GM21381 (cell line): Measurements from ENCODE around the gene RAD54L.
A peak's percentile ranks its signal among the peaks of the same experiment; 100 is the strongest.
"Not testable (repeated sequence)": the region's sequence is repeated elsewhere in the genome, so short reads cannot be mapped to it uniquely, and the experiment has no call there.

Source experiments
- ATAC-seq: cut with Tn5 transposase; IDR thresholded peaks from one replicate; pipeline ENCODE4 v1.9.1; 2021; ENCODE audit warnings: mild to moderate bottlenecking, moderate library complexity; ENCODE audit not compliant: unreplicated experiment

Gene RAD54L

DNA sequence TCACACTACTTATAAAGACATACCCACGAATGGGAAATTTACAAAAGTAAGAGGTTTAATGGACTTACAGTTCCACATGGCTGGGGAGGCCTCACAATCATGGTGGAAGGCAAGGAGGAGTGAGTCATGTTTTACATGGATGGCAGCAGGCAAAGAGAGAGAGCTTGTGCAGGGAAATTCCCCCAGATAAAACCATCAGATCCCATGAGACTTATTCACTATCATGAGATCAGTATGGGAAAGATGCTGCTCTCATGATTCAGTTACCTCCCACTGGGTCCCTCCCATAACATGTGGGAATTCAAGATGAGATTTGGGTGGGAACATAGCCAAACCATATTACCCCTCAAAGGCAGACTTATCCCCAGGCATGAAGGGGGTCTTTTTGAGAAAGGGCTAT, 8.7 kb upstream of the RAD54L start:
- ATAC-seq = not testable (repeated sequence)

DNA sequence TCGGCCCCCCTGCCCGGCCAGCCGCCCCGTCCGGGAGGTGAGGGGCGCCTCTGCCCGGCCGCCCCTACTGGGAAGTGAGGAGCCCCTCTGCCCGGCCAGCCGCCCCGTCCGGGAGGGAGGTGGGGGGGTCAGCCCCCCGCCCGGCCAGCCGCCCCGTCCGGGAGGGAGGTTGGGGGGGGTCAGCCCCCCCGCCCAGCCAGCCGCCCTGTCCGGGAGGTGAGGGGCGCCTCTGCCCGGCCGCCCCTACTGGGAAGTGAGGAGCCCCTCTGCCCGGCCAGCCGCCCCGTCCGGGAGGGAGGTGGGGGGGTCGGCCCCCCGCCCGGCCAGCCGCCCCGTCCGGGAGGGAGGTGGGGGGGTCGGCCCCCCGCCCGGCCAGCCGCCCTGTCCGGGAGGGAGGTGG, 5.8 kb upstream of the RAD54L start:
- ATAC-seq = not testable (repeated sequence)

DNA sequence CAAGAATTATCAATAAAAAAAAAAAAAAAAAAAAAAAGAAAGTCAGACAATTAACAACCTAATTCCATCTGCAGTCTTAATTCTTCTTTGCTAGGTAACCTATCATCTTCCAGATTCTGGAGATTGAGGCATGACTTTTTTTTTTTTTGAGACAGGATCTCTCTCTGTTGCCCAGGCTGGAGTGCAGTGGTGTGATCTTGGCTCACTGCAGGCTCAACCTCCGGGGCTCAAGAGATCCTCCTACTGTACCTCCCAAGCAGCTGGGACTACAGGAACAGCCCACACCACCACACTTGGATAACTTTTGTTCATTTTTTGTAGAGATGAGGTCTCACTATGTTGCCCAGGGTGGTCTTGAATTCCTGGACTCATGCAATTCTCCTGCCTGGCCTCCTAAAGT, 4.6 kb upstream of the RAD54L start:
- ATAC-seq = no peak

DNA sequence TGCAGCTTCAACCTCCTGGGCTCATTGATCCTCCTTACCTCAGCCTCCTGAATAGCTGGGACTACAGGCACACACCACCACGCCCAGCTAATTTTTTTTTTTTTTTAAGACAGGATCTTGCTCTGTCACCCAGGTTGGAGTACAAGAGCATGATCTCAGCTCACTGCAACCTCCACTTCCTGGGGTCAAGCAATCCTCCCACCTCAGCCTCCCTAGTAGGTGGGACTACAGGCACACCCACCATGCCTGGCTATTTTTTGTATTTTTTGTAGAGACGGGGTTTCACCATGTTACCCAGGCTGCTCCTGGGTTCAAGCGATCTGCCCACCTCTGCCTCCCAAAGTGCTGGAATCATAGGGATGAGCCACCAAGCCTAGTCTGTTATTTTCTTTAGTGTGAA, 3.7 kb upstream of the RAD54L start:
- ATAC-seq = not testable (repeated sequence)

DNA sequence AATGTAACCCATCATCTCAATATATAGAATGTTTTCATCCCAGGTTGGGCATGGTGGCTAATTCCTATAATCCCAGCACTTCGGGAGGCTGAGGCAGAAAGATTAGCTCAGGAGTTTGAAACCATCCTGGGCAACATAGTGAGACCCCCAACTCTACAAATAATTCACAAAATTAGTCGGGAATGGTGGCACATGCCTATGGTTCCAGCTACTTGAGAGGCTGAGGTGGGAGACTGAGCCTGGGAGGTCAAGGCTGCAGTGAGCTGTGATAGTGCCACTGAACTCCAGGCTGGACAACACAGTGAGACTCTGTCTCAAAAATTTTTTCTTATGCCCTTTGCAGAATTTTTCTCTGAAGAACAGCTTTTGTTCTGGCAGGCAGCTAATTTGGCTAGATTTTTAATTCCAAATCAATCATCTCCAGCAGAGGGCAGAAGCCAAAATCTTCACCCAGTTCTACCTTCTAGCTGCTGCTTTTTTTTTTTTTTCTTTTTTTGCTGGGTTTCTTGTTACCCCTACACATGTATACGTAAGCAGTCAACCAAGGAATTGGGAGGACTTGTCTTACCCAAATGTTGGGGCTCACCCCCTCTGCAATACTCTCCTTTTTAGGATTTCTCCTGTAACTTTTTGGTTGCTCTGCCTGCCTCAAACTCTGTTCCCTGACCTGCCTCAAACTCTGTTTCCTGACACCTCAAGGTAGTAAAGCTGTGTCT, 2.7 kb upstream of the RAD54L start:
- ATAC-seq = no peak

DNA sequence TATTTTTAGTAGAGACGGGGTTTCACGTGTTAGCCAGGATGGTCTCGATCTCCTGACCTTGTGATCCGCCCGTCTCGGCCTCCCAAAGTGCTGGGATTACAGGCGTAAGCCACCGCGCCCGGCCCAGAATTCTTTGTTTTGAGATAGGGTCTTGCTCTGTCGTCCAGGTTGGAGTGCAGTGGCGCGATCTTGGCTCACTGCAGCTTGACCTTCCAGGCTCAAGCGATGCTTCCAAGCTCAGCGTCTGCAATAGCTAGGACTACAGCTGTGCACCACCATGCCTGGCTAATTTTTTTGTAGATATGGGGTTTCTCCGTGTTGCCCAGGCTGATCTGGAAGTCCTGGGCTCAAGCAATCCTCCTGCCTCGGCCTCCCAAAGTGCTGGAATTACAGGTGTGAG, 1.4 kb upstream of the RAD54L start:
- ATAC-seq = not testable (repeated sequence)

DNA sequence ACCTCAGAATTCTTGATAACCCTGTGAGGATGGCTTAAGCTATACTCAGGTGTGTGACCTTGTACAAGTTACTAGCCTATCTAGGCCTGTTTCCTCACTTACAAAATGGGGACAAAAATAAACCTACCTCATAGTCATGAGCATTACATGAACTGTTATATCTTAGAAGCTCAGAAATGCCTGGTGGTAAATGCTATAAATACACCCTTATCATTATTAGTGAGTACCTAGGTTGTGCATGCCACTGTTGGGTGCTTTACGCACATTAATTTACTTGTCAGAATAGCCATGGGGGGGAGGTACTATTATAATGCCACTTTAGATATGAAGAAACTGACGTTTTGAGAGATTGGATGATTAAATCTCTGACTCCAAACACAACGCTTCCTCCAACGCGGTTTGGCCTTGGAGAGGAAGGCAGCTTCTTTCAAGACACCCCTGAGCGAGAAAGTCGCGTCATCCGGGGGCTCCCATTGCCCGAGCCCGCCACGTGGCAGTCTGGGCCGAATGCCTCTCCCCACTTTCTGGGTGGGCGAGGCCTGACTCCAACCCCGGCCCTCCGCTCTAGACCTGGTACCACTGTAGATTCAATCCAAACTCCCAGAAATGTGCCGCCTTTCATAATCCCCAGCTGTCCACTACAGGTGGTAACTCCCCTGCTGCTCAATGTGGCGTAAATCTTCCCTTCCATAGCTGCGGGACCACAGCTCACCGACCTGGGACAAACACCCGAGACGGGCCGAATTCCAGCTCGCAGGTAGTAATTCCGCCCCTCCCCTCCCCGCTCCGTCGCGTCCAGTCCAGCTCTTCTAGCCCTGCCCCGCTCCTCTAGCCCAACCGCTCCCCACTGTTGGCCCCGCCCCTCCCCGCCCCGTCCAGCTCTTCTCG, 771 bp upstream of the RAD54L start:
- peak; percentile 46 for ATAC-seq

DNA sequence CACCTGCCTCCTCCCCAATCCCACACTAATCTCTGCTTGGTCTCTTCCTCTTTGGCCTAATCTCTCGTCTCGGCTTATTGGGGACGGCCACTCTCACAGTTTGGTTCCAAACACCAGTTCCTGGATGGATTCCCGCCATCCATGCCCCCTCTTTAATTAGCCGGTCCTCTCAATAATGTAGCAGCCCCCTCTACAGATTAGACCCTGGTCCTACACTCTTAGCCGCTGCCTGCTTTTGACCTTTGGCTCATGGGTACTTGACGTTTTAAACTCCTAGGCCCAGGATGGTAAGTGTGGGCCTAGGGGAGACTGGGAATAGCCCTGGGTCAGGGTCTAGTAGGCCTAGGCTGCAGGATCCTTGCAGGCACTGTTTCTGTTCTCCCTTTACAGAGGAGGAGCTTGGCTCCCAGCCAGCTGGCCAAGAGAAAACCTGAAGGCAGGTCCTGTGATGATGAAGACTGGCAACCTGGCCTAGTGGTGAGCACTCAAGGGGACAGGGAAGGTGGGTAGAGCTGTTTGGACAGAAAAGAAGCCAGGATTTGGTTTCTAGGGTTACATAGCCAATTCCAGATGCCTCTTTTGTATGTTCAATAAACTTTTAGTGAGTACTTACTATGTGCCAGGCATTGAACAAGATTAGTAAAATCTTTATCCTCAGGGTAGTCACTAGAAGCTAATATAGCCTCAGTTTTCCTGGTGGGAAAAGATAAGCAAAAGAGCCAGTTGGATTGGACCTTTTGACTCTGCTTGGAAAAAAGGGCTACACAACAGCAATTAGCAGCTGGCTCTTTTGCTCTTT, 758 bp downstream of the RAD54L start:
- ATAC-seq = no peak

DNA sequence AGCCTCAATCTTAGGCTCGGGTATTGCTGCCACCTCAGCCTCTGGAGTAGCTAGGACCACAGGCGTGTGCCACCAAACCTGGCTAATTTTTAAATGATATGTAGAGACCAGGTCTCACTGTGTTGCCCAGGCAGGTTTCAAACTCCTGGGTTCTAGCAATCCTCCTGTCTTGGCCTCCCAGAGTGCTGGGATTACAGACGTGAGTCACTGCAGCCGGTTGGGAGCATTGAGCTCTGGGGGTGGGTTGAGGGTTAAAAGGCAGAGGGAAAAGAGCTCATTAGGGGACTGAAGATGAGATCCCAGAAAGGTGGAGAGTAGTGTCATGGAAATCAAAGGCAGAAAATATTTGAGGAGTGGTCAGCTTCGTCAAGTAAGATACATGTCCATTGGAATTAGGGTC, 7.1 kb downstream of the RAD54L start:
- no peak for ATAC-seq

DNA sequence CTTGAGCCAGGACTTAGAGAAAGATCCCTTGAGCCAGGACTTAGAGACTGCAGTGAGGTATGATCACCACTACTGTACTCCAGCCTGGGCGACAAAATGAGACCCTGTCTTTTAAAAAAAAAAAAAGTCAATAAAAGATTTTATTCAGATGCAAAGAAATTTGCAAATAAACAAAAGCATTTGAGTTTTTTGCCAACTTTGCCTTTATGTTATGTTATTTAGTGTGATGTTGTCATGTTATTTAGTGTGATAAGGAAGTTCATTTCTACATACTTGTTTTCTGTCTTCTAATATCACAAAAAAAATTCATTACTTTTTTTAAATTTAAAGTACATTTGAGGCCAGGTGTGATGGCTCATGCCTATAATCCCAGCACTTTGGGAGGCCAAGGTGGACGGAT, 9.0 kb downstream of the RAD54L start:
- no peak for ATAC-seq

DNA sequence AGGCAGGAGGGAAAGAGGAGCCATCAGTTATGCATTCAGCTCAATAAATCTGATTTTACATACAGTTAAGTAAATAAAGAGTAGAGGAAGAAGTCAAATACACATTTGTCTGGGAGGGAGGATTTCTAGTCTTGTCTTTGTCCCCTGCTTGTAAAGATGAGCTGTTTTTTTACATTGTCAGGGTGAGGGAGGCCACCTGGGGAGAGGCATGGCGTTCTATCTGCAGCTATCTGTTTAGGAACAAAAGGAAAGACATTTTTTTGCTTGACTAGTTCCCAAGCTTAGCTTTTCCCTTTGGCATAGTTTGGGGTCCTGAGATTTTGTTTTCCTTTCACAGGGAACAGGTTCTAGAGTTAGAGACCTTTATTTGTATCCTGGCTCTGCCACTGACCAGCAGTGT, 14.9 kb downstream of the RAD54L start:
- no peak for ATAC-seq

DNA sequence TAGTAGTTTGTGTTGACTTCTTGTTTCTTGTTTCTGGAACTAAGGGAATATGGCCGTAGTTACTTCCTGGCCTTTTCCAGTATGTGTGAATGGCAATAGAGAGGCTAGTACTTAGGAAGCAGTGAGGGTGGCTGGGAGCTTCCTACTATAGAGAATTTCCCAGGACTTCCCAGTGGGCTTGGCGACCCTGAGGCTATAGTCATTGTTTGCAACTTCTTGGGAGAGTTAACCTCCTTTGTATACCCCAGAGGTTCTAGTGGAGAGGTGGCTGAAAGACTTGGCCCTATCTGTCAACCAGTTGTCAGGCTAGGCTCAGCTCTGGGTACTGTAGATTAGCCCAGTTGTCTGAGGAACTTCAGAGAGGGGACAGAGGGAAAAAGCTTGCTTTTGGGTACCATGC, 15.6 kb downstream of the RAD54L start:
- ATAC-seq = no peak

DNA sequence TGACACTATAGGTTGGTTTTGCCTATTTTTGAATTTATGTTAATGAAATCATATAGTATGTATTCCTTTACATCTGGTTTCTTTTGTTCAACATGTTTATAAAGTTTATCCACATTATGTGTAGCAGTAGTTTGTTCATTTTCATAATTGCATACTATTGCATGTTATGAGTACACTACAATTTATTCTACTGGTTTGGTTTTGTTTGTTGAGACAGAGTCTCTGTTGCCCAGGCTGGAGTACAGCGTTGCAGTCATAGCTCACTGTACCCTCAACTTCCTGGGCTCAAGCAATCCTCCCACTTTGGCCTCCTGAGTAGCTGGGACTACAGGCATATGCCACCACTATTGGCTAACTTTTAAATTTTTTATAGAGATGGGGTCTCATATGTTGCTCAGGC, 21.0 kb downstream of the RAD54L start:
- ATAC-seq = no peak

DNA sequence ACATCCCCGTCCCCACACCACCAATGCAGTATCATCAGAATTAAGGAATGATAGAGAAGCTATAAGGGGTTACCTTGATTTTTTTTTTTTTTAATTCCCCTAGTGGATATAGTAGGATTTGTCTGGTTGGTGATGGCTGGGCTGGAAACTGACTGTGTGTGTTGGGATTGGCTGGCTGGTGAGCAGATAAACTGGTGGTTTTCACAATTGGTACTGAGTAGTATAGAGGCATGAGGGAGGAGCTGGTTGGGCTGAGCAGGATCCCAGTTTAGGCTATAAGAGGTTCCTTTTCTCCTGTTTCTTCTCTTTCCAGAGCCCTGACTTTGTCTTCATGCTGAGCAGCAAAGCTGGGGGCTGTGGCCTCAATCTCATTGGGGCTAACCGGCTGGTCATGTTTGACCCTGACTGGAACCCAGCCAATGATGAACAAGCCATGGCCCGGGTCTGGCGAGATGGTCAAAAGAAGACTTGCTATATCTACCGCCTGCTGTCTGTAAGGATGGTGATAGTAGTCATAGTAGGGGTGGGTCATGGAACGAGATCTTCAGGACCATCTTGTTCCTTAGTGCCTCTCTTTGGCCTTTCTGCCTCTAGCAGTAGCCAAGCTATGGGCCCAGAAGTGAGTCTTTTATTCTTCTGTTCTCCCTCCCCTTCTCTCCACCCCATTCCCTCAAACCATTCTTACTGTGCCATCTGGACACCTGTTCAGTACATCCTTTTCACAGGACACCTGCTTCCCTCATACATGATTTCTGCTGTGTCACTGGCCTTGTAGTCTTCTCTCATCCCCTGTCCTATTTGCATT, 26.9 kb downstream of the RAD54L start:
- no peak for ATAC-seq

DNA sequence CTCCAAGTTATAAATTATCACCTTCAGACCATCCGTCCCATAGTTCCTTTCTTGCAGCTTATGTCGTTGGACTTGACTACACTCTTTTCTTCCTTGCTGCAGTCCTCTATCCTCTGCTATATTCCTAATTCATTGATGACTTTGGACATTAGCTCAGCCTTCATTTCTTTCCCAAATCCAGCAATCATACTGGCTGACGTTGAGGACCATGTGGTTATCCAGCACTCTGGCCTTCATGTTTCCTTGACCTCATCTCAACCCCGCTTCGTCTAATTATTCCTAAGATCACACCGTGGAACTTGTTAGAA, 27.4 kb downstream of the RAD54L start:
- no peak for ATAC-seq

DNA sequence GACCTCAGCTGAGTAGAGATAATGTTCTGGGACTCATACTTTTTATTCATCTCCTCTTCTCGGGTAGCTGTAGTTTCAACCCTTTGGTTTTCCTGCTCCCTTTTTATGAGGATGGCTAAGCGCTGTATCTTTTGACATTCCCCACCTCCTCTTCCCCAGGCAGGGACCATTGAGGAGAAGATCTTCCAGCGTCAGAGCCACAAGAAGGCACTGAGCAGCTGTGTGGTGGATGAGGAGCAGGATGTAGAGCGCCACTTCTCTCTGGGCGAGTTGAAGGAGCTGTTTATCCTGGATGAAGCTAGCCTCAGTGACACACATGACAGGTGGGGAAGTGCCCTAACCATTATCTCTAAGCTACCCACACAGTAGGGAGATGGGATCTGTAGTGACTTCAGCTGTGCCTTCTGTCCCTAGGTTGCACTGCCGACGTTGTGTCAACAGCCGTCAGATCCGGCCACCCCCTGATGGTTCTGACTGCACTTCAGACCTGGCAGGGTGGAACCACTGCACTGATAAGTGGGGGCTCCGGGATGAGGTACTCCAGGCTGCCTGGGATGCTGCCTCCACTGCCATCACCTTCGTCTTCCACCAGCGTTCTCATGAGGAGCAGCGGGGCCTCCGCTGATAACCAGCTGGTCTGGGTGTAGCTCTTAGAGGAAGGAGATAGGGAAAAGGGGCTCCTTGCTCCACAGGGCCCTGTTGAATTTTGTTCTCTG, 30.3 kb downstream of the RAD54L start:
- ATAC-seq = no peak

DNA sequence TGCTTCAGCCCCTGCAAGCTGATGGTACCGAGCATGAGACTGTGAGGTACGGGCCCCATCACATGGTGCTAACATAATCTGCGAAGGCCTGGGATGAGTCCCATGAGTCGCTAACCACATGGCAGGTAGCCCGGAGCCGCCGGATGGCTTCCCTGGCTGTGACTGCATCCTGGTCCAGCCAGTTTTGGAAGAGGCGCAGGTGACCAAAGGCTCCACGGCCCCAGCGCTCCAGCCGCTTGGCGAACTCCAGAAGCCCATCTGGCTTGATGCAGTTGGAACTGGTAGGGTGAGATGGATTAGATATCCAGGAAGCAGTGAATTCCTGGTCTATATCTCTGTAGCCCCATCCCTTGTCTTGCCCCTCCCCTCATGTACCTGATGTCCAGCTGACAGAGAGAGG, 31.2 kb downstream of the RAD54L start:
- ATAC-seq = no peak

DNA sequence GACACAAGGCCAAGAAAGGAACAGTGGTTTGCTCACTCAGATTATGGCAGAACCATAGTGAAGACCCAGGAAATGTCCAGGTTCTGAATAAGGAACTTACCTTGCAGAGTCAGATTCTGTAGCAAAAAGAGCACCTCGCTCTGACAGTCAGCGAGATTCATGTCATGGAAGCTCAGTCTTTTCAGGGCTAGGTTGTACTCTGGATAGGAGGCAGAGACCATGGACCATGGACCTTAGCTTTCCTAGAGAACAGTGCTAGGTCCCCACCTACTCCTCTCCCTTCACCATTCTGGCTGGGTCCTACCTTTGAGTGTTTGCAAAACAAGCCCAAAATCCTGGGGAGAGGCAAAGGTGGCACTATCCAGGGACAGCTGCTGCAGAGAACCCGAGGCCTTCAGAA, 32.5 kb downstream of the RAD54L start:
- ATAC-seq = no peak

DNA sequence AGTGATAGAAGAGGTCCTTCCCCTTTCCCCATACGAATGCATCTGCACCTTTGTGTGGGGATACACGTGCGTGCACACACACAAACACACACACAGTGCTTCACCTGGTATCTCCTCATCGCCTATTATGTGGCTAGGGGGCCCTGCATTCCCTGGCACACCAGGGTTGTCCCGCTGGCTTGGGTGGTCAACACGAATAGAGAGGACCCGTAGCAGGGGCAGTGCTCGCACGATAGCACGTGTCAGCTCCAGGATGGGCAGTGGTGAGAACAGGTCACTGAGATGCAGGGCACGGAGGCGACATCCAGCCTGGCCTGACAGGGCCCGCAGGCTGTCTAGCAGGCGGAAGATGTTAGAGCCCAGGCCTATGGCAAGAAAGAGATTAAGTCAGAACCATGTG, 33.5 kb downstream of the RAD54L start:
- no peak for ATAC-seq

DNA sequence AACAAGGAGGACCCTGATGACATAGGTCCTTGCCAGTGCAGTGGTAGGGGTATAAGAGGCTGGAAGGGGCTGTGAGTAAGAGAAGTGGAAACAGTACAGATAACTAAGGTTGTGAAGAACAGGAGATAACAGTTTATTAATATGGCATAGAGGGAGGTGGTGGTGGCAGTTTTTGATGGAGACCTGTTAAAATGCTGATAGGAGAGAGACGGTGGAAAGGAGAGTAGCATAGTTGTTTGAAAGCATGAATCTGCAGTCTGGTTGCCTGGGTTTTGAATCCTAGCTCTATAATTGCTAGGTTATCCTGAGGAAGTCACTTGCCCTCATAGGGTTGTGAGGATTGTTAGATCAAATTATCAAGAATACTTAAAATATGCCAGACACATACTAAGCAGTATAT, 36.5 kb downstream of the RAD54L start:
- ATAC-seq = no peak
